H9 (cell line): ENCODE results near the gene ZNF429. TPM values are rescaled to one million over a fixed set of nuclear protein-coding genes. Genes with fewer than 3 reads are reported as not detected.

Source experiments
- DNase-seq: peaks from one replicate; pipeline ENCODE4 v3.0.0-alpha.2; 2017
- H2AFZ ChIP-seq: one replicate; pipeline ENCODE4 v1.6.1; 2013; ENCODE audit warnings: mild to moderate bottlenecking, low read length, control low read depth, moderate library complexity
- H2AK5ac ChIP-seq: 2 replicates; pipeline ENCODE4 v1.6.1; 2013; ENCODE audit warnings: low read length, control low read depth, mixed read lengths; ENCODE audit not compliant: insufficient read length
- H2BK120ac ChIP-seq: one replicate; pipeline ENCODE4 v1.6.1; 2013; ENCODE audit warnings: low read depth, mild to moderate bottlenecking, low read length, control low read depth, inconsistent platforms; ENCODE audit not compliant: poor library complexity, severe bottlenecking
- H2BK12ac ChIP-seq: 2 replicates; pipeline ENCODE4 v1.6.1; 2013; ENCODE audit warnings: low read length, control low read depth, mixed read lengths, low read depth; ENCODE audit not compliant: insufficient read length
- H2BK15ac ChIP-seq: 2 replicates; pipeline ENCODE4 v1.6.1; 2013; ENCODE audit warnings: low read depth, low read length, control low read depth
- H2BK20ac ChIP-seq: one replicate; pipeline ENCODE4 v1.6.1; 2013; ENCODE audit warnings: low read depth, mild to moderate bottlenecking, low read length, control low read depth, inconsistent platforms; ENCODE audit not compliant: poor library complexity, severe bottlenecking
- H2BK5ac ChIP-seq: 2 replicates; pipeline ENCODE4 v1.6.1; 2013; ENCODE audit warnings: low read length, control low read depth, mixed read lengths; ENCODE audit not compliant: insufficient read length
- H3K14ac ChIP-seq: 2 replicates; pipeline ENCODE4 v1.6.1; 2013; ENCODE audit warnings: low read length, control low read depth; ENCODE audit not compliant: insufficient read depth
- H3K18ac ChIP-seq: 2 replicates; pipeline ENCODE4 v1.6.1; 2013; ENCODE audit warnings: low read depth, mild to moderate bottlenecking, mixed read lengths, low read length, control low read depth; ENCODE audit not compliant: insufficient read length
- H3K23ac ChIP-seq: 2 replicates; pipeline ENCODE4 v1.6.1; 2013; ENCODE audit warnings: low read length, control low read depth, mixed read lengths, low read depth; ENCODE audit not compliant: insufficient read length
- H3K23me2 ChIP-seq: 2 replicates; pipeline ENCODE4 v1.6.1; 2013; ENCODE audit warnings: low read depth, mild to moderate bottlenecking, mixed read lengths, low read length, control low read depth; ENCODE audit not compliant: insufficient read length, poor library complexity, severe bottlenecking
- H3K27ac ChIP-seq: 2 replicates; pipeline ENCODE4 v1.5.1; 2013; ENCODE audit warnings: low read length, control low read depth, mixed read lengths, low read depth; ENCODE audit not compliant: insufficient read length
- H3K27me3 ChIP-seq: 2 replicates; pipeline ENCODE4 v1.6.1; 2013; ENCODE audit warnings: low read length, control low read depth, inconsistent platforms; ENCODE audit not compliant: insufficient read depth
- H3K4ac ChIP-seq: 2 replicates; pipeline ENCODE4 v1.6.1; 2013; ENCODE audit warnings: low read depth, mild to moderate bottlenecking, control low read depth, inconsistent platforms, low read length, moderate library complexity
- H3K4me1 ChIP-seq: 2 replicates; pipeline ENCODE4 v1.6.1; 2013; ENCODE audit warnings: low read length, control low read depth, inconsistent platforms; ENCODE audit not compliant: insufficient read depth
- H3K4me2 ChIP-seq: 2 replicates; pipeline ENCODE4 v1.6.1; 2013; ENCODE audit warnings: low read length, control low read depth, mixed read lengths; ENCODE audit not compliant: insufficient read length, insufficient read depth
- H3K56ac ChIP-seq: 2 replicates; pipeline ENCODE4 v1.6.1; 2013; ENCODE audit warnings: low read depth, mild to moderate bottlenecking, mixed read lengths, low read length, control low read depth; ENCODE audit not compliant: insufficient read length
- H3K79me1 ChIP-seq: 2 replicates; pipeline ENCODE4 v1.6.1; 2013; ENCODE audit warnings: low read depth, mild to moderate bottlenecking, moderate library complexity, low read length, control low read depth, inconsistent platforms; ENCODE audit not compliant: insufficient read depth, poor library complexity, severe bottlenecking
- H3K79me2 ChIP-seq: 2 replicates; pipeline ENCODE4 v1.6.1; 2013; ENCODE audit warnings: low read length, control low read depth, inconsistent platforms; ENCODE audit not compliant: insufficient read depth
- H3K9ac ChIP-seq: 2 replicates; pipeline ENCODE4 v1.6.1; 2013; ENCODE audit warnings: low read length, control low read depth, mixed read lengths; ENCODE audit not compliant: insufficient read length; ENCODE audit errors: extremely low read depth
- H3K9me3 ChIP-seq: one replicate; pipeline ENCODE4 v1.6.1; 2013; ENCODE audit warnings: low read depth, low read length, inconsistent platforms; ENCODE audit not compliant: control insufficient read depth
- H3T11ph ChIP-seq: one replicate; pipeline ENCODE4 v1.6.1; 2013; ENCODE audit warnings: mild to moderate bottlenecking, low read length, control low read depth, inconsistent platforms
- H4K20me1 ChIP-seq: one replicate; pipeline ENCODE4 v1.6.1; 2013; ENCODE audit not compliant: control insufficient read depth, insufficient read length, insufficient read depth
- H4K5ac ChIP-seq: 2 replicates; pipeline ENCODE4 v1.6.1; 2013; ENCODE audit warnings: low read depth, mild to moderate bottlenecking, mixed read lengths, low read length, control low read depth; ENCODE audit not compliant: insufficient read length
- H4K8ac ChIP-seq: replicated peaks from 2 replicates; pipeline ENCODE4 v1.6.1; 2013; ENCODE audit warnings: low read length, control low read depth, mixed read lengths, low read depth; ENCODE audit not compliant: insufficient read length
- H4K91ac ChIP-seq: 2 replicates; pipeline ENCODE4 v1.6.1; 2013; ENCODE audit warnings: low read depth, mild to moderate bottlenecking, moderate library complexity, mixed read lengths, low read length, control low read depth; ENCODE audit not compliant: insufficient read length
- H3K27ac Mint-ChIP-seq, 3 experiments: 2 replicates in 2 of 3; 3 replicates in 1 of 3; pipeline ENCODE4 v1.8.0; 2020 to 2021; ENCODE audit warnings: mixed read lengths in 3 of 3, mild to moderate bottlenecking in 1 of 3, moderate library complexity in 1 of 3
- H3K27me3 Mint-ChIP-seq: 2 replicates; pipeline ENCODE4 v1.8.0; 2021; ENCODE audit warnings: low read depth, mild to moderate bottlenecking, moderate library complexity, mixed read lengths
- H3K36me3 Mint-ChIP-seq, 3 experiments: 2 replicates in 2 of 3; 3 replicates in 1 of 3; pipeline ENCODE4 v1.8.0; 2020 to 2021; ENCODE audit warnings: low read depth in 3 of 3, mixed read lengths in 3 of 3; ENCODE audit not compliant: insufficient read depth in 1 of 3
- H3K4me1 Mint-ChIP-seq, 2 experiments: 2 replicates each; pipeline ENCODE4 v1.8.0; 2020; ENCODE audit warnings: mixed read lengths in 2 of 2
- H3K4me3 Mint-ChIP-seq, 2 experiments: 2 replicates in 1 of 2; 3 replicates in 1 of 2; pipeline ENCODE4 v1.8.0; 2020 to 2021; ENCODE audit warnings: mild to moderate bottlenecking in 2 of 2, mixed read lengths in 2 of 2, moderate library complexity in 1 of 2
- H3K9me3 Mint-ChIP-seq, 2 experiments: 2 replicates in 1 of 2; 3 replicates in 1 of 2; pipeline ENCODE4 v1.8.0; 2020; ENCODE audit warnings: mild to moderate bottlenecking in 2 of 2, mixed read lengths in 2 of 2, moderate library complexity in 1 of 2
- CTCF ChIP-seq: fragments of 200-600 bp; sonication (generic); conservative IDR thresholded peaks from 3 replicates; pipeline ENCODE4 v1.8.0; 2021; ENCODE audit warnings: antibody characterized with exemption, mild to moderate bottlenecking
- WGBS: extraction: QIAGEN DNeasy Blood & Tissue Kit; methylation state at CpG from one replicate; pipeline ENCODE4 v1.1.7; 2013; ENCODE audit warnings: missing lambda C conversion rate, low lambda C conversion rate, mixed read lengths; ENCODE audit not compliant: insufficient read length; ENCODE audit errors: extremely low coverage; 5-methylcytosine and 5-hydroxymethylcytosine counted together
- total RNA-seq: library from RNA; stranded (reverse); gene quantifications from 2 replicates; pipeline ENCODE4 v1.2.1, GENCODE V29; 2021

The ZNF429 gene
- total RNA-seq, 1 experiment from 2014 or later, result 11.2 TPM

DNA sequence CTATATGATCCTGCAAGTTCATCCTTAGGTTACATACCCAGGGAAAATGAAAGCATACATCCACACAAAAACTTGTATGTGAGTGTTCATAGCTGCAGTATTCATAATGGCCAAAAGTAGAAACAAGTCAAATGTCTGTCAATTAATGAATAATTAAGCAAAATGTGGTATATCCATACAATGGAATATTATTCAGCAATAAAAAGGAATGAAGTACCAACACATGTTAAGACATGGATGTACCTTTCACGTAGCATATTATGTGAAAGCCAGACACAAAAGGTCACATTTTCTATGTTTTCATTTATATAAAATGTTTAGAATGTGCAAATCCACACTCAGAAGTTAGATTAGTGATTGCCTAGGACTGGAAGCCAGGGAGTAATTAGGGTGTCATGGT is 75.4 kb downstream of the ZNF429 start:
- no peak overlapping the region for H2BK12ac ChIP-seq
- Mint-ChIP-seq H3K27me3 (peaks cover 15% of the 10 kb centered on the region), H3K9me3 (peaks cover 75 to 78% of the 10 kb centered on the region in 2 experiments), H3K27ac (no peak overlapping the region), H3K4me3 (no peak overlapping the region), H3K36me3 (peaks cover 7 to 18% (median 12%) of the 10 kb centered on the region in 3 experiments; a peak in 5 of 7 replicates), H3K4me1 (no peaks in the 10 kb centered on the region)
- no peak overlapping the region for H3K4ac ChIP-seq
- no peak overlapping the region for H2BK15ac ChIP-seq
- no peak overlapping the region for H4K8ac ChIP-seq
- H3K14ac ChIP-seq, result no peak overlapping the region
- no peak overlapping the region for H4K5ac ChIP-seq
- no peak overlapping the region for H3K56ac ChIP-seq
- H4K20me1 ChIP-seq, result no peaks in the 10 kb centered on the region
- H2BK120ac ChIP-seq, result no peak overlapping the region
- no peak for TF ChIP-seq CTCF
- no peaks in the 10 kb centered on the region for H3K4me1 ChIP-seq
- H4K91ac ChIP-seq, result no peak overlapping the region
- H3K23me2 ChIP-seq, result no peaks in the 10 kb centered on the region
- no CpG with 5 or more reads among the region's 1 CpG for WGBS
- H3K79me2 ChIP-seq, result no peaks in the 10 kb centered on the region
- no peak overlapping the region for H2AFZ ChIP-seq
- H2AK5ac ChIP-seq, result no peak overlapping the region
- H3K23ac ChIP-seq, result no peak overlapping the region
- no peak for DNase-seq
- H3K9me3 ChIP-seq, result peaks cover 53% of the 10 kb centered on the region
- no peak overlapping the region for H3K27ac ChIP-seq
- H2BK20ac ChIP-seq, result no peak overlapping the region
- no peak overlapping the region for H3T11ph ChIP-seq
- H3K27me3 ChIP-seq, result no peaks in the 10 kb centered on the region
- H3K9ac ChIP-seq, result no peak overlapping the region
- H3K4me2 ChIP-seq, result no peak overlapping the region
- H3K18ac ChIP-seq, result no peak overlapping the region
- H3K79me1 ChIP-seq, result no peaks in the 10 kb centered on the region
- H2BK5ac ChIP-seq, result no peak overlapping the region
